T-helper 1 cell treated with Interleukin-12 subunit alpha and Interleukin-12 subunit beta and Interleukin-4 antibody, amounts not matched to agents 30 ng/mL and 1 ng/mL, for 36 hours (primary cell): ENCODE results near the gene FXYD6. TPM values are rescaled to one million over a fixed set of nuclear protein-coding genes. Genes with fewer than 3 reads are reported as not detected.

Experiments used
- intact Hi-C: fragments of 100-400 bp; cut with micrococcal nuclease; formaldehyde crosslinking; loops from one replicate; pipeline ENCODE4 v1.15.1; 2024
- total RNA-seq: library from RNA; stranded (reverse); gene quantifications from 2 replicates; pipeline ENCODE4 v1.2.3, GENCODE V29; 2022

The FXYD6 gene
- total RNA-seq, 1 donor from 2014 or later, result not detected

DNA sequence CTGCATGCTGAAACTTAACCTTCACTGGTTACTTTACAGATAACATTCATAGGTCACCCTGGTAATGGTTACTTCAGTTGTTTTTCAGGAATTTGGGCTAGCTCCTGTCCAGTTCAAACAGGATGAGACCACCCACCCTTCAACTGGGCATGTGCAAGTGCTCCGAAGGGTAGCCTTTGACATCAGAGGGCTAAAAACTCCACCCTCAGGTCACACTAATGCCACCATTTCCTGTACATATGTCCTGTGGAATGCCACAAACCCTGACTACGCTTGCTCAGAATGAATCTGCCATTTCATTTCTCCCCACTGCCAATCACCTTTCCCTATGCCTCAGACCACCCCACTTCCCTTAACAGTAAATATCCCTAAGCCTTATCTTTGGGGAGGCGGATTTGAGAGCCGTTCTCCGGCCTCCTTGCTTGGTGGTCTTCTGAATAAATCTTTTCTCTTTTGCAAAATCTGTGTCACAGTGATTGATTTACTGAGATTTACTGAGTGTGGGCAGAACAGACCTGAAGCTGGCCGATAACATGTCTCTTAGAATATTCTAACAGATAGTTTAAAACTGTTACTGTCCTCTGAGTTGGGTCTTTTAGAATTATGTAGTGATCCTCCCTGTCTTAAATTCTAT lies 26.6 kb downstream of the FXYD6 start:
- intact Hi-C loops, result no loop called here

DNA sequence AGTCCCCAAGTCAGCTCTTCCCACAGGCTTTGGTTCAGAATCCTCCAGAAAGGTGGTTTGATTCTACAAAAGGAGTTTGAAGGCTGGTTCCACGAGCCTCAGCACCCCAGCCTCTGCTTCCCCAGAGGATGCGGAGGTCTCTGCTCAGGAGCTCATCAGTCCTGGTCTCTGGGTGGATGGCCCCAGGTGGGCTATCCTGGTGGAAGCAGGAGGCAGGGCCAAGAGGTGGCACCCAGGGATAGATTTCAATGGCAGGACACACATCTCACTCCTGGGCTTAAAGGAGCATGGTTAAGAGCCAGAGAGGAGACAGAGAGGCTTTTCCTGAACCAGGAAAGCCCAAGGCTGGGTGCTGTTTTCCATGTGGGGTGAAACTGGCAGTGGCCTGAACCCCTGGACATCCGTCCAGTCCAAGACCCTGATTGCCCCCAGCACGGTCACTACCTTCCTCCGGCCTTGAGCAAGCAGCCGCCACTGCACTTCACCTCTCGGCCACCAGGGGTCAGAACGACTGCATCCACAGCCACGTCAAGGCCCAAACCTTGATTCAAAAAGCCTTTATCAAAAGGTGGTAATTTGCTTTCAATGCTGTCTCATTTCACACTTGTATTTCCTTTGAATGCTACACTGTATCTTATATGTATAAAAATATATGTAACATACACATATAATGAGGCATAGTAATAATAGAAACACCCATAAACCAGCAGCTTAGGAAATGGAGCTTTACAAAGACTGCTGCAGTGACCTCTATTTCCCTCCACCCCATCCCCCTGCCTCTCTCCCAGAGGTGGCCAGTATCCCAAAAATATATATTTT lies 32.6 kb downstream of the FXYD6 start:
- intact Hi-C loops, result loop anchor here (1.0 to 2.0 kb wide), 7 partner anchors 21 to 209 kb away; partner anchors contain the start of gene IL10RA

DNA sequence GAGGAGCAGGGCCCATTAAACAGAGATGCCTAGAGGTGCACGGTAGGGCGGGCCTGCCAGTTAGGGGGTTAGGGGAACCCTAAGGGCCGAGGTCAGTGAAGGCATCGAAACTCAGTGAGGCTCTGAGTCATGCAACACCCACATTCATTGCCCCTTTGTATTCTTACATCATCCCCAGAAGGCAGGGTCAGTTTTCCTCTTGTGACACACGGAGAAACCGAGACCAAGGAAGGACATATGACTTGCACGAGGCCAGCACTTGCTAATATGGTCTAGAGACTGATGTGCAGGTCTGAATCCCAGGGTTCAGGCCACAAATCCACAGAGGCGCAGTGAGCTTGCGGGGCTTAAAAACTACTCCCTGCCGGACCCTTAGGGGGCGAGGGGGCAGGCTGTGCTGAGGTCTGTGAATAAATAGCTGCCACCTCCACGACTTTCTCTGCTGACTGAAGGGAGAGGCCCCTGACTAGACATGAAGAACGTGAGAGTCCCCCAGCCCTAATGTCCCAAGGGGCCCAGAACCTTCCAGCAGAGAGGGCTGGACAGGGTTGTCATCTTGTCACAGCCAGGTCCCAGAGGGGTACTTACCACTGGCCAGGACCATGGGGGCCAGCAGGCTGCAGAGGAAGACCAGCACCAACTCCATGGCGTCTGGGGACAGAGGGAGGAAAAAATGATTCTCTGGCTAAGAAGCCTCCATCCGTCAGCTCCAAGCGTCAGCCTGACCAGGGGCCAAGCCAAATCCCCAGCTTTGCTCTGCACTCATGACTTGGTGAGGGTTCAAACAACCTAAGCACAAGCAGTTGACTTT lies 34.1 kb downstream of the FXYD6 start:
- intact Hi-C loops, result no loop called here

DNA sequence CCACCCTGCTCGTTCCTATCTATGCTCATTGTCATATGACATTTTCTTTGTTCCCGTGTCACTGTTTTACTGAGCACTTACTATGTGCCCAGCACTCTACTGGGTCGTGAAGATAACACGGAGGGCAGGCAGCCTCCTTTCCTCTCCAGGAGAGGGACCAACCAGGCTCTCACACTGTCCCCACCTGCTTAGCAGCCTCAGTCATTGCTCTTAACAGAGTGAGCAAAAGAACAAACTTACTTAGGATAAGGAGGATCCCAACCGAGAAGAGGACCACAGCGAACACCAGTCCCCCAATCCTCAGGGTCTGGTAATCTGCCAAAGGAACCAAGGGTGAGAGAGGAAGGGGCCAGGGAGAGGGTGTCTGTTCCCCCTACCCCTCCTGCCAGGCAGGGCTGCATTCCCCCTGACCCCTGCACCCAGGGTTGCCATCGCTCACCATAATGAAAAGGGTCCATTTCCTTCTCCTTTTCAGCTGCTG lies 34.9 kb downstream of the FXYD6 start:
- intact Hi-C loops, result no loop called here

DNA sequence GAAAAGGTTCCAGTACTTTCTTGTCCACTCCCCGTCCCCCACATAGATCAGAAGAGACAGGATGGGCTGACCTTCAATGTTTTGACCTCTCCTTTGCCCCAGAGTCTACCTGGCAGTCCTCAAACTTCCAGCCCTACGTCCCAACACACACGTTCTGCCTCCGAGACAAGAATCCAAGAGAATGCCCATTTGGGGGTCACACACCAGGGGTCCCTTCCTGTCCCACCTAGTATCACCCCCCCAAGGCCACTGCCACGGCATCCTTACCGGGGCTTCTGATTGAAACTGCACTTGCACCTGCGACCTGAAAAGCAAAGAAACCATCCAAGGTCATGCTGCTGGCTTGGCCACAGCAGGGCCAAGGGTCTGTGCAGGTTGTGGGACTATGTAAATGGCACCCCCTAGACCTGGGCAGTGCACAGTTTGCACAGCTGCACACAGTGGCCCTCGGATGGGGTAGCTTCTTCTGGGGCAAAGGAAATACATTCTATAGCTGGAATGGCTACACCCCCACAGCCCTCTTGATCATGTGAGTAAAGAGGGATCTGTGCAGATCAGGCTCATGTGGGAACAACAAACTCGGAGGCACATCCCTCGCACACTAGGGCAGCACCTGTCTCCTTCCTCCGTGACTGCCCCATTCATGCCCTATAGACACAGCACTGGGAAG lies 35.4 kb downstream of the FXYD6 start:
- intact Hi-C loops, result no loop called here

DNA sequence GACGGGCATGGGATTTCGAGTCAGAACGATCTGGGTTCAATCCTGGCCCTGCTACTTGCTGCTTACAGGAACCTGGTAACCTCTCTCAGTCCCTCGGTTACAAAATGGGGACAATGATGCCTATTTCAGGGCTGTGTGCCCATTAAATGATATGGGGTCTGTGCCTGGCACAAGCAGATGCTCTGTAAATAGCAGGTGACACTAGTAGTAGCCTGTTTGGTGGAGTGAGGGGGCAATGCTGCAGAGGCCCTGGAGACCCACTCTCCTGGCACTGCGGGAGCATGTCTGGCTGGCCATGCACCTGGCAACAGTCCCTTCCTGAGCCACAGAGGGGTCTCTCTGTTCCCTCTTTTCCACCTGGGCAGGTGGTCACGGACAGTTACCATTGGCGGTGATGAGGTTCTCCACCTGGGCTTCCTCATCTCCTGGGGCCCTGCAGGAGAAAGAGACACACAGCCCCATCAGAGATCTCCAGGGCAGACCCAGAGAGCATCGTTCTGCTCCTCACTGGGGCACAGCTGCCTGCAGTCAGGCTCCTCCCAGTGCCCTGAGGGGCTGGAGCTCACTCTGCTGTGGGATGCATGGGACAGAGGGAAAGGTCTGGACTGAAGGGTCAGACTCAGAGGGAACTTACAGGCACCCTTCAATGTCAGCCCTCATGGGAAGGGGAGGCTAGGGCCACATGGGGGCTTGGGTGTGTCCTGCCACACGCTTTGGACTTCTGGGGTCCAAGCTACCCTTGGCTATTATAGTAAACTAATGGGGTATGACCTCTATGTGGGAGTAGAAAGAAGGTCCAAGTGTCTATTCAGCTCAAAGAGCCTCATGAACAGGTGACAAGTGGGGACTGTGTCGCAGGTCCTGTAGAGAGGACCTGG lies 36.3 kb downstream of the FXYD6 start:
- intact Hi-C loops, result no loop called here

GRCh38 chr11:117839380-117839881 lies 37.0 kb downstream of the FXYD6 start:
- intact Hi-C loops, result no loop called here

- intact Hi-C loops, result no loop called here
Observed at GRCh38 chr11:117838901-117839300, 37.6 kb downstream of the FXYD6 start.

GRCh38 chr11:117837791-117838190 lies 38.7 kb downstream of the FXYD6 start:
- intact Hi-C loops, result no loop called here

DNA sequence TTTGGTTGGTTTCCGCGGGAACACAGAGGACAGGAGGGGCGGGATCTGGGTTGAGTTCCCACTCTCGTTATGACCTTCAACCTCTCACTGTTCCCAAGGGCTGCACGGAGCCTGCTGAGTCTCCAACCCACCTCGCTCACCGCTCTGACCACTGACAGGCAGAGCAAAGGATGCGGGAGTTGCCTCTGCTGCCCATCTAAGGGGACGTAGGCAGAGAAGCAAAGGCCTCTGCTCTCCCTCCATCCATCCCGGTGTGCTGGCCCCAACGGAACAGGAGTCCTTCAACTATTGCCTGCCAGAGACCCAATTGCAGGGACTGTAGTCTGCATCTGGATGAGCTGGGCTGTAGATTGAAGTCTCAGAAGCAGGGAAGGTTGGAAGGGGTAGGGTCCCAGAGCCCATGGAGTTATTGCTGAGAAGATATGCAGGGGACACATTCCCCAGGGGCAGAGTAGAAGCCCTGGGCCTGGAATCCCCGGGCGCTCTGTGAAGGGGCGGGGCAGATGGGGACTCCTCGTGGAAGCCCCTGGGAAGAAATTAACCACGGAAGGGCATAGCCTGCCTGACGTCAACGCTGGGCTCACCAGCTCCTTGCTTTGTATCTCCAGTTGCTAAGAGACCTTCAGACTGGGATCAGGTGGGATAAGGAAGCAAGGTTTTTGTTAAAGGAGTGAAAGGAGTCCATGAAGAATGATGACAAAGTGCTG lies 39.2 kb downstream of the FXYD6 start:
- intact Hi-C loops, result no loop called here

DNA sequence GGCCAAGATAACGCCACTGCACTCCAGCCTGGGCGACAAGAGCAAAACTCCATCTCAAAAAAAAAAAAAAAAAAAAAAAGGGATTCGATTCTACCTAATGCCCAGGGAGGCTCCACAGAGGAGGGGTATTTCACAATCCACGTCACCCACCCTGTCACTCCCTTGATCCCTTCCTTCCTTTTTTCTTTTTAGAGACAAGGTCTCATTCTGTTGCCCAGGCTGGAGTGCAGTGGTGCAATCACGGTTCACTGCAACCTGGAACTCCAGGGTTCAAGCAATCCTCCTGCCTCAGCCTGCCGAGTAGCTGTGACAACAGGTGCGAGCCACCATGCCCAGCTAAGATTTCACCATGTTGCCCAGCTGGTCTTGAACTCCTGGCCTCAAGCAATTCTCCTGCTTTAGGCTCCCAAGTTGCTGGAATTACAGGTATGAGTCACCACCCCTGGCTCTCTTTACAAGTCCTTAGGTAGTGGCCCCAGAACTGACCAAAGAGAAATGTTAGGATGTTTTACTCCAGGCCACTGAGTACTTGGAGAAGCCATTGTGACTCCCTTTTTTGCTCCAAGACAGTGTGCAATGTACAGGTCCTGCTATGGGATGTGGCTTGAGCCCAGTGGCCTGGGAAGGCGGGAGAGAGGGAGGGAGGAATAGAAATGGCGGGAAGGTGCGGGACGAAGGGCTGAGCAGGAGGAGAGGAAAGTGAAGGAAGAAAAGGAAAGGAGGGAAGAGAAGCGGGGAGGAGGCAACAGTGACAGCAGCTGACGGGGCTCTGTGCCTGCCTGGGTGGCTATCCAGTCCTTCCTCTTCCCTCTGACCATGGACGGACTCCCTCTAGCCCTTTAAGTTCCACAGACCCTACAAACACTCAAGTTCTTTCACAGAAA lies 40.1 kb downstream of the FXYD6 start:
- intact Hi-C loops, result no loop called here

DNA sequence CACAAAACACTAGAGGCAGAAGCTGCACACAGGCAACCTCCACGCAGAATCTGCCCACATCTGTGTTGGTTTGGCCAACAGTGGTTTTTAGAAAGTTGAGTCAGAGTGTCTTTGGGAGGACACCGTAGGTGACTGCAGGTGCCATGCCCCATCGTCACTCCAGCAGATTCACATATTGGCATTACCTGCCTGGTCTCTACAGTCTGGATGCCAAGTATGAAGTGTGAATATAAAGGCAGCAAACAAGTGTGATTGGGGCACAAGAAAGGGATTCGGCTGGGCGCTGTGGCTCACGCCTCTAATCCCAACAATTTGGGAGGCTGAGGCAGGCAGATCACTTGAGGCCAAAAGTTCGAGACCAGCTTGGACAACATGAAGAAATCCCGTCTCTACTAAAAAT lies 40.9 kb downstream of the FXYD6 start:
- intact Hi-C loops, result no loop called here

DNA sequence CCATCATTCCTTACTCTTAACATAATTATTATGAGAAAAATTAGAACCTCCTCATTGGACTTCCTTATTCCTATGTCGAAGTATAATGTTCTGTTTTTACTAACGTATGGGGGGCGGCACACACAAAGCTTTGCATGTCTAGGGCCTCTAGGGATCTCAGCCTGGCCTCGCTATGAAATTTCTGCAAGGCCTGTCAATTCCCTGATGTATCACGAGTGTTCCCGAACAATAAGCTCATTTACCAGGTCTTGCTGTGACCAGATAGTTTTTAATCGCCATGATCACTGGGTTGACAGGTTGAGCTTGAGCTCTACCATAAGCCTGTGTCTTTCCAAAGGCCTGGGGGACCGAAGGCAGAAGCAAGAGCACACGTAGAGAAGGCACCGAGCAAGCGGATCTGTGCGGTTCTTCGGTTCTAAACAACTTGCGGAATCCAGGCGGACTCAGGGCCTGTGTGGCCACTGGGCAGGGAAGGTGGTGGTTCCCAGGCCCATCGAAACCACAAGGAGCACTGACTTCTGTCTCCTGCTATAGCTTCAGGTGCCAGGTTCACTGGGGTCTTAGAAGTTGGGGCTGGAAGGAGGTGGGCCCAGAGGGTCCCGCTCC lies 41.5 kb downstream of the FXYD6 start:
- intact Hi-C loops, result no loop called here

DNA sequence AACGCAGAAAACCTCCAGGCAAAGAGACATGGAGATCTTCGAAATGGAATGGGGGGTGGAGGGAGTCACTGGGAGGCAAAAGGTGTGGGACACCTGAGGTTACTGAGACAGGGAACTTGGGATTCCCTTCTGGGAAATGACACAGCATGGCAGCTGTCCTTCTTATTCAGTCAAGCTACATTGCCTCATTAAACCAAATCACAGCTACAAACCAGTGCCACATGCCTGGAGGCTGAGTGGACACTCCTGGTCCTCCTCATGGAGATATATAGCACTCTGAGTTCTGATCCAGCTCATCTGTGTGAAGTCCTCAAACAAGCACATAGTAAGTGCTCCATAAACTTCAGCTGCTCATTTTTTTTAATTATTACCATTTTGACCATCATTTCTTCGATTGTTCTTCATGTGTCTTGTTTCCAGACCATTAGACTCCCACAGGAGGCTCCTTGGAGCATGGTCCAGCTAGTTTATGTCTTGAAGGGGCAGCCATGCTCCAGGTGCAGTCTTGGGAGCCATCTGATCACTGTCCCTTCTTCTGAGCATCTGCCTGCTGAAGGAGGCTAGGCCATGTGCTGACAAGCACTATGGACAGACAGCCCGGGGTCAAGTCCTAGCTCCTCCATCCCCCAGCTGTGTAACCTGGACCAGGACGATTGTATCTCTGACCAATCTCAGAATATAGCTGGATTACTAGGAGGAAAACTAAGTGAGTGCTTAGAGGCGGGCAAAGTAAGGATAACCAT lies 42.2 kb downstream of the FXYD6 start:
- intact Hi-C loops, result no loop called here

DNA sequence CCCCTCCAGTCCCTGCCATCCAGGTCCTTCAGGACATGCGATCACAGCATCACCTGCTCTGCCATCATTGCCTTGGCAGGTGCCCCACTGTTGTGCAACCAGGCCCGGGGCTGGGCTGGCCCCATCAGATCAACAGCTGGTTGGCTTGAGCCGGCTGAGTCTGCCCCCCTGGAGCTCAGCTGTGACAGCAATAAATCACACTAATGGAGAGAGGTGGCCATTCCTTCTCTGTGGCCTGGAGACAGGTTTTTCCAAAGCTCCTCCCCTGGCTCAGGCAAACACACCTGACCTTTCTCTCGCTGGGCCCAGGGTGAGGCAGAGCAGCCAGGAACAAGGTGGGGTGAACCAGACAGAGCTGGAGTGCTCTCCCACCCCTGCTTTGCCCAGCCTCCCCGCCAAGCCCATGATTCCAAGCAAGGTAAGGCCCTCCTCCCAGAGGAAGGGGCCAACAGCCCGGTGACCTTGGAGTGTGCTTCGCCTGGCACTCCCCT lies 43.0 kb downstream of the FXYD6 start:
- intact Hi-C loops, result no loop called here

DNA sequence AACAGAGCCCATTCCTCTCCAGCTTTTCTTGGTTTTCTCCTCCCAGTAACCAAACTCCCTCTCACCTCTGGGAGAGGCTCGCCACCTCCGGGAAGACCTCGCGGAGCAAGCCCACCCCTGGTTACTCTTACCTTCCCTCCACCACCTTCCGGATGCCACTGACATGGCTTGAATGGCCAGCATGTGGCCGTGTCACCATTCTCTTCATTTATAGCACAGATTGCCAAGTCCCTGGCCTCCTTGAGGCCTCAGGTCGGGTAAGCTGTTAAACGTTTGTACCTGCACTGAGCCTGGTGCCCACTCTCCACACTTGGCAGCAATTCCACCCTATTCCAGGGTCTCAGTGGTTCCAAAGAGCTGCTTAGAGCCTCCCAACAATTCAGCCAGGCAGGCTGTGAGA lies 43.9 kb downstream of the FXYD6 start:
- intact Hi-C loops, result no loop called here
